GM19328 (cell line): ENCODE measurements around the gene KNG1.
"Not testable (repeated sequence)": the region's sequence is repeated elsewhere in the genome, so short reads cannot be mapped to it uniquely, and the experiment has no call there.

Source experiments
- ATAC-seq: cut with Tn5 transposase; IDR thresholded peaks from one replicate; pipeline ENCODE4 v1.9.1; 2021; ENCODE audit warnings: mild to moderate bottlenecking, moderate library complexity; ENCODE audit not compliant: unreplicated experiment

Gene KNG1

DNA sequence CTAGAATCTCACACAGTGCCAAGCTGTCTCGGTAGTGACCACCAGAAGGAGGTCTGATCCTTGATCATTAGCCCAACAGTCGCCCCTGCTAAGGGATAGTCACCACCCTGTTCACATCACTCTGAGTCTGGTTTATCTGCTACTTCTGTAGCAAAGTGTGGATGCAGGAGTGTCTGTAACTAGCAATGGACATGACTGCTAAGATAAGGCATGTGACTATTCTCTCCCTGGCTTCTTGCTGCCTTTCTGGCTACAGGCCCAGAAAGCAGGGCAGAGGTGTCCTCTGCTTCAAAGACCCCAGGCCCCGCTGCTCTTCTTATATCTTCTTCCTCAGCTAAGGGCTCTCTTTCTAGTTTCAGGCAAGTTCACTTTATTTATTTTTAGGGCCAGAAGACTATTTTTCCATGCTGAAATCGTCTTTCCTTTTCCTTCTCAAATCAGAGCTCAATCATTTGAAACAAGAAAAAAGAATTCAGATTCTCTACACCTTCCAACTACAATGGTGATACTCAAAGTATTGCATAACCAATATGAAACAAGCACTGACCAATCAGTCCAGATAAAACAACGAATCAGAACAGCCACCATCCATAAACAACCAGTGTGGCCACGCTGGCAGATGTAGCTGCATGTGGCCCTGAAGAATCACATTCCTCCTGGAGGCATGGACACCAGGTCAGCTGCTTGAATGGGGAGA lies 8.0 kb upstream of the KNG1 start:
- ATAC-seq: no peak

DNA sequence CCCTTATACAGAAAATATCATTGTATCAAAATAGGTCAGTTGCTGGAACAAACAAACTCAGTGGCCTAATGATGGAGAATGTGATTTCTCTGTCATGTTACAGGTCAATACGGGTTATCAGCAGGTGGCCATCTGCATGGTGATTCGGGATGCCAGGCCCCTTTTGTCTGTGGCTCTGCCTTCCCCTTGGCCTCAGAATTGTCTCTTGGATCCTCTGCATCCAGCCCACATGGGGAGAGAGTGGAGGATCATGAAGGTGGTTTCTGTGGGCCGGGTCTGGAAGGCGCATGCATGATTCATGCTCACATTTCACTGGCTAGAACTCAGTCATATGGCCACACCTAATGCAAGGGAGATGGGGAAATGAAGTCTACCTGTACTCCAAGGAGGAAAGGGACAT lies 6.5 kb upstream of the KNG1 start:
- ATAC-seq: not testable (repeated sequence)

DNA sequence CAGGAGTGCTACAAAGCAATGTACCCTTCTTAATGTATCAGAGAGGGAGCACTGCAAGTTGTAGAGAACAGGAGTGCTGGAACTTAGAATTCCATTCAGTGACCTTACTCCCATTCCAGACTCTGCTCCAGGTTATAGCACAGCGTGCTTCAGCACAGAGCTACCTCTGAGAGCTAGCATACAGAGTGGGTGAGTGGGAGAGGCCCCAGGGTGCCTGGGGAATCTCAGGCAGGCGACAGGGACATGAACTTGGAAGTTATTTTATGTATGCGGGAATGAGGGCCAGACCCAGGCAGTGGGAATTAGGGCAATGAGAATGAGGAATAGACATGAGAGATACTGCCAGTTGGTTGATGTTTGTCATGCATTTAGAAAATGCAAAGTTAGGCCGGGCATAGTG lies 3.7 kb upstream of the KNG1 start:
- ATAC-seq: no peak

DNA sequence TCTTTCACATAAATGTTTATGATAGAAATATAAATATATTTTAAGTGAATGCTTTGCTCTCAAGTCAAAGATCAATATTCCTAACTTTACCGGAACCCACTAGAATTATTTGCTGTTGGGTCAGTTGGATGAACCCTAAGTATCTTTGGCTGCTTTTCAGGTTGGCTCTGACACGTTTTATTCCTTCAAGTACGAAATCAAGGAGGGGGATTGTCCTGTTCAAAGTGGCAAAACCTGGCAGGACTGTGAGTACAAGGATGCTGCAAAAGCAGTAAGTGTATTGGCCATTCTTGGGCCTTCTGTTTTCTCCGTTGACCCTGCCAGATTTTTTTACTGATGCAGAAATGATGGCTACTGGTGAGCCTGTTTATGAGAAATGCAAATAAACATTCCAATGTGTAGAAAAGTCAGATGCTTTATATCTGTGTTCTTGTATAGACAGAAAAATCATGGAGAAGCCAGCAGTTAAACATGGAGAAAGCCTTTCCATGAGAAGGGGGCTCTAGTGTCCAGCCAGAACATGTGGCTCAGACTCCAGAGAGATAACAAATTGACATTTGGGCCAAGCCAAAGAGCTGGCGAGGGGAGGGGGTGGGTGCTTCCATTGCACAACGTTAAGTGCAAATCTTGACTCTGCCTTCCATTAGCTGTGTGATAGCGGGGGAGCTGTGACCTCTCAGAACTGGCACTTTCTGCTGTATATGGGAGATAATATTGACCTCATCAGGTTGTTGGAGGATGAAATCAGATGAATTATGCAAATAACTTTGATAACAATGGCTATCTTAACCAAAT lies 3.0 kb downstream of the KNG1 start:
- ATAC-seq: no peak

DNA sequence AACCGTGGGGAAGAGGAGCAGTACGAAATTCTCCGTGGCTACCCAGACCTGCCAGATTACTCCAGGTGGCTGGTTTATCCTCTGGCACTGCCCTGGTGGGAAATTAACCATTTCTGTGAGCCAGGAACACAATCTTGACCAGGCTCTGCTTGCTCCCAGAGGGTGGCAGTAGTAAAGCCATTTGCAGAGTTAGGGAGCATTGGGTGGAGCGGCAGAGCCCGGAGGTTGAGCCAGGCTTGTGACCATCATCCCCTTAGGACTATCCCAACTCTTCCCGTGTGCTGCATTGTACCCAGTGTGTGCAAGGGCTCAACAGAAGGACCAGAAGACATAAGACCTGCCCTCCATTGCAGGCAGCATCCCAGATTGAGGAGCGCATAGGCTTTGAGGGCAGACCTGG lies 5.3 kb downstream of the KNG1 start:
- no peak for ATAC-seq

DNA sequence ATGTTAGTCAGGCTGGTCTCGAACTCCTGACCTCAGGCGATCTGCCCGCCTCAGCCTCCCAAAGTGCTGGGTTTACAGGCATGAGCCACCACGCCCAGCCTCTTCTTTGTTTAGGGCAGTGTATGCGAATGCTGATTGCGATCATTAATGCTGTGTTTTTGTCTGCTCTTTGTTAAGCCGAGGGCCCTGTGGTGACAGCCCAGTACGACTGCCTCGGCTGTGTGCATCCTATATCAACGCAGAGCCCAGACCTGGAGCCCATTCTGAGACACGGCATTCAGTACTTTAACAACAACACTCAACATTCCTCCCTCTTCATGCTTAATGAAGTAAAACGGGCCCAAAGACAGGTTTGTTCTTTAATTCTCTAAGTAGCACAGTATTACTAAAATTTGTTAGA lies 7.8 kb downstream of the KNG1 start:
- ATAC-seq: no peak

DNA sequence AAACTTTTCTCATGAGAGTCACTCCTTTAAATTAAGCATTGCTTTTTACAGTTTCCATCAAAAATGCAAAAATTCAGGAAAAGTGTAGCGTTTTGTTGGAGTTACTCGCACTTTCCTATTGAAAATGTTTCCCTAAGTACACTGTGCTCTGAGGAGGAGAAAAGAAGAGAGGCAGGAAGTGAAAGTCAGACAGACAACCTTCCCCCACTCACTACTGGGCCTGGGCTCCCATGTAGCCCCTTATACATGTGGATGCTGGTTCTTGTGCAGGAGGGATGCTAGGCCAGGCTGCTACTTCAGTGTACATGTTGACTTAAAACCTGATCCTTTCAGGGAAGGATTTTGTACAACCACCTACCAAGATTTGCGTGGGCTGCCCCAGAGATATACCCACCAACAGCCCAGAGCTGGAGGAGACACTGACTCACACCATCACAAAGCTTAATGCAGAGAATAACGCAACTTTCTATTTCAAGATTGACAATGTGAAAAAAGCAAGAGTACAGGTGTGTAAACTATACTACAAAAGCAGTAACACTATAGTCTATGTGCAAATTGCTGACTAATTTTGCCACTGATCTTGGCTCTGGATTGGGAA lies 15.1 kb downstream of the KNG1 start:
- ATAC-seq: no peak

DNA sequence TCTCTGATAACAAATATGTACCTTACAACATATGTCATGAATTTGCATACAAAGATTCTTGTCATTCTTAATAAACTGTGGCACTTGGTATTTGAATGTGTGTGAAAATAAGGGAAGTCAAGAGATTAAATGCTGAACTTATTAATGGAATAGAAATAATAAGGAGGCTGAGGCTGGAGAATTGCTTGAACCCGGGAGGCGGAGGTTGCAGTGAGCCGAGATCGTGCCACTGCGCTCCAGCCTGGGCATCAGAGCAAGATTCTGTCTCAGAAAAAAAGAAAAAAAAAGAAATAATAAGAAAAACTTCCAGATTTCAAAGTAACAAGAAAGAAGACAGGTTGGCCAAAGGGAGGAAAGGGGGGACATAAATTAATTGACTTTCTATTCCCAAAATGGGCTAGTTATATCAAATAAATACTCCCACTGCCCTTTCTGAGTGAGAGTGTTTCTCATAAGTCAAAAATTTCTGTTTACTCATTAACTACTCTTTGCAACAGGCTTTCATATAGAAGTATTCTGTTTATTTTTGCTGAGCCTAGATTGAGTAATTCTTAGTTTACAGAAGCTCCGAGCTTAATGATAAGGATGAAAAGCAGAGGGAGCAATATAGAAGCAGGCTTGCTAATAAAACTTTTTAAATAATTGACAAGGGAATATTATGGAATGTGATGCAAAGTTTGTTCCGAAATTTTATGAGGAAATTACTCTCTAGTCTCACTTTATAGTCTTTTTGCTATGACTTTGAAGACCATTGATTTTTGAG lies 25.6 kb downstream of the KNG1 start:
- no peak for ATAC-seq

DNA sequence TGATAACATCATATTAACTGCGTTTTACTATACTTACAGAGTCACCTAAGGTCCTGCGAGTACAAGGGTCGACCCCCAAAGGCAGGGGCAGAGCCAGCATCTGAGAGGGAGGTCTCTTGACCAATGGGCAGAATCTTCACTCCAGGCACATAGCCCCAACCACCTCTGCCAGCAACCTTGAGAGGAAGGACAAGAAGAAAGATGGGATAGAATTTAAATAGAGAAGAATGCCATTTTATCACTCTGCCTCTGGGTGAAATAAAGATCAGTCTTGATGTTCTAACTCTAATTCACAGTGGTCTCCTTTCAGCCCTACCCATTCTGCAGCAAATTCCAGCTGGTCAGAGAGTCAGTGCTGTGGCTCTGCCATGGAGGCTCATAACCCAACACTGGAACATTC lies 26.5 kb downstream of the KNG1 start:
- no peak for ATAC-seq

DNA sequence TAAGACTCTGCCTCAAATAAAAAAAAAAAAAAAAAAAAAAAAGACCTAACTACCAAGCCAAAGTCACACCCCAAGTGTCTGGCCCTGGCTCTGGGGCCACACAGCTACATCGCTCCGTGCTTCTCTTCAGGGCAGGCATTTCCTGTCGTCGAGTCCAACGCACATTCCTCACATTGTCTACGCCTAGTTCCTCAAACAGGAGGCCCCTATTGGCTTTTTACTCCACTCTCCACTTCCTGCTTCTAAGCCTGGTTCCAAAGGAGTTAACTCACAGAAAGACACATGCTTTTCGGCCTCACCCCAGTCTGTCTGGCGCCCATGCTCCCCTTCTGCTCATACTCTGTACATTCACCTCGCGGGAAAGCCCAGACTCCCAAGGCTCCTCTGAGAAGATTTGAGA lies 28.8 kb downstream of the KNG1 start:
- ATAC-seq: no peak

DNA sequence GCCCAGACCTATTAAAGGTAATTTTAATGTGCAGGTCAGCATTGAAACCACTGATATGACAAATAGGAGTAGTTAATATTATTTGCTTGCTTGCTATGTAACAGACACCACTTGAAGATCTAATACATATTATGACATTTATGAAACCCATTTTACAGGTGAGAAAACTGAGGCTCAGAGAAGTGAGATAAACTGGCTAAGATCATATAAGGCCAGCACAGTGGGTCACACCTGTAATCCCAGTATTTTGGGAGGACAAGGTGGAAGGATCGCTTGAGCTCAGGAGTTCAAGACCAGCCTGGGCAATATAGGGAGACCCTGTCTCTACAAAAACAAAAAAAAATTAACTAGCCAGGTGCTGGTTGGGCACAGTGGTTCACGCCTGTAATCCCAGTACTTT lies 33.2 kb downstream of the KNG1 start:
- ATAC-seq: no peak

DNA sequence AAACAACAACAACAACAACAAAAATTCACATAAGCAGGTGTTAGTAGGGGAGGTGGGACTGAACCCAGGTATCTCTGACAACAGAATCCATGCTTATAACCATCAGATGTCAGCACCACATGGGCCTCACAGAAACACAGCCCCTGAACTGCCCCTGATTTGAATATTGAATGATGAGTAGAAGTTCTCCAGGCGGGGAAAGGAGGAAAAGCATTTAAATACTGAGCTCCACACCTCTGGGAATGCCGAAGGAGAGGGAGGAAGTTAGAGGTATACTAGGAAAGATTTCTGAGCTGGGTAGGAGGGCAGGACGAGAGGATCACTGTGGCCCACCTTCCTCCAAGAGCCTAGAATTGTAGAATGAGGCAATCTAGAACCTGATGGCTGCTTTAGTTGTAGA lies 34.3 kb downstream of the KNG1 start:
- ATAC-seq: no peak

DNA sequence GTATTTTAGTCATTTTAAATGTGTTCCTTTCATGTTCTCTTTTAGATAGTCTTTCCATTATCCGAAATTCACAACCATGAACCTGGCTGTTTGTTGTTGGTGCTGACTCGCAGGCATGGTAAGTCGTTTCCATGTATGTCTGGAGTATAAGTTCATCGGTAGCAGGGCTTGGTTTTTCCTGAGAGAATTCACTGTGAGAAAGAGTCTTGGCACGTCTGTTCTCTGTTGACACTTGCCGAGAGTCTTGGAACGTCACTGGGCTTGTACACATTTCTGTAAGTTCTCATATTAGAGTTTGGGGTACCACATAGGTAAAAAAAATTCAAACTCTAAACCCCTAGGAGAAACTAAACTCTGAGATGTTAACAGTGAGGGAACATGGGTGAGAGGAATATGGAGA lies 36.8 kb downstream of the KNG1 start:
- ATAC-seq: no peak

DNA sequence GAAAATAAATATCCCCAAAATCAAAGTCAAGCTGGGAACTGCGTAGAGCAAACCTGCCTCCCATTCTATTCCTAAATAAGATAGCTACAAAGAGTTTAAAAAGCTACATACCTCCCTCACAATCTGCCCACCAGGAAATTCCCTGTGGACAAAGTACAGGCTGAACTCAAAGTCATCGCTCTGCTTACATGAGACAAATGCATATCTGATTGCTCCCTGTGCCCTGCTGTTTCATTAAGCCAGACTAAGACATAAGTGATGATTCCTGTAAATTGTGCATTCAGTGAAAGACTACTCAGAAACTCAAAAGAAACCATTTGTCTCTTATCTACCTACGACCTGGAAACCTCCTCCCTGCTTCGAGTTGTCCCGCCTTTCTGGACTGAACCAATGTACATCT lies 37.7 kb downstream of the KNG1 start:
- ATAC-seq: no peak

DNA sequence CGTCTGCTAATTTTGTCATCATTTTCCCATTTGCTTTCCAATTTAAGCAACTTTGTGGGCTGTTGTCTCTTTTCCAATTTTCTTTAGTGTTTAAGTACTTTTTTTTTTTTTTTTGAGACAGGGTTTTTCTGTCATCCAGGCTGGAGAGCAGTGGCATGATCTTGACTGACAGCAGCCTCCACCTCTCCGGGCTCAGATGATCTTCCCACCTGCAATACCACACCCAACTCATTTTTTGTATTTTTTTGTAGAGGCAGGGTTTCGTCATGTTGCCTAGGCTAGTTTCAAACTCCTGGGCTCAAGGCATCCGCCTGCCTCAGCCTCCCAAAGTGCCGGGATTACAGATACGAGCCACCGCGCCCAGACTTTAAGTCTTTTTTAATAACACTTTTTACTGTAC lies 40.1 kb downstream of the KNG1 start:
- ATAC-seq: no peak

DNA sequence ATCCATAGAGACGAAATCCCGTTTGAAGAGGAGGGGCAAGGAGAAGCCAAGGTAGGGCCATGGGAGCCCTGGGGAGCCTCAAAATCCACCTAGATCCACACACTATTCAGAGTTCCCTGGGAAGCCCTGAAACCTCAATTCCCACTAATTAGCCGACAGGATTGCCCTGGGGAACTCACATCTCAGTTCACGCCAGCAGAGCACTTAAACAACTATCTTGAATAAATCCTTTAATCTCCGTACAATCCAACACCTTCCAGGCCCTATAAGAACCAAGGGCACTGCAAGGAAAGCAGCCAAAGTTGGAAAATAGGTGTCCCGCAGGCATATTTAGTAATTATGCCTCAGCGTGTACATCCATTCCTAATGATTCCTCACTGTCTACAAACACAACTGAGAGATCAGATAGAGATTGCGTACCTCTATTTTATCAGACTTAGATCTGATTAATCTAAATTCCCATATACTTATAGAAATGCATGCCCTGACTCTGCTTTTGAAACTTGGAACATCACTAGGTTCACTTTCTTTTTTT lies 40.6 kb downstream of the KNG1 start:
- no peak for ATAC-seq

DNA sequence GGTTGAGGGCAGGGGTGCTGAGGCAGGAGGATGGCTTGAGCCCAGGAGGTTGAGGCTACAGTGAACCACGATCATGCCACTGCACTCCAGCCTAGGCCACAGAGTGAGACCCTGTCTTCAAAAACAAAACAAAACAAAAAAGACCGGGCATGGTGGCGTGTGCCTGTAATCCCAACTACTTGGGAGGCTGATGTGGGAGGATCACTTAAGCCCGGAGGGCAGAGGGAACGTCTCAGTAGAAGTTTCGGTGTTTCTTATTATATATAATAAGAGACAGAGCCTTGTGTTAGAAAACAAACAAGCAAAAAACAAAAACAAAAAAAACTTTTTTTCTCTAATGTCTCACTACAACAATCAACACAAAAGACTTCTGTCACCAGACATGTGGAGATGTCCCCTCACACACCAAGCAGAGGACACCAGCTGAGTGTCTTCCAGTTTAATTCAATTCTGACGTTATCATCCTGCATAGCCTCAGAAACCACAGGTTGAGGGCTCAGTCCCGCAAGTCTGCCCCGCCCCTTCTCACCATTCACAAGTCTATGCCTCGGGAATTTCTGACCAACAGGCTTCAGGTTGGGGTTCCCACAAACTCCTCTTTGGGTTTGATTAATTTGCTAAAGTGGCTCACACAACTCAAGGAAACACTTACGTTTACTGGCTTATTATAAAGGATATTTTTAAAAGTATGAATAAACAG lies 42.2 kb downstream of the KNG1 start:
- ATAC-seq: no peak

DNA sequence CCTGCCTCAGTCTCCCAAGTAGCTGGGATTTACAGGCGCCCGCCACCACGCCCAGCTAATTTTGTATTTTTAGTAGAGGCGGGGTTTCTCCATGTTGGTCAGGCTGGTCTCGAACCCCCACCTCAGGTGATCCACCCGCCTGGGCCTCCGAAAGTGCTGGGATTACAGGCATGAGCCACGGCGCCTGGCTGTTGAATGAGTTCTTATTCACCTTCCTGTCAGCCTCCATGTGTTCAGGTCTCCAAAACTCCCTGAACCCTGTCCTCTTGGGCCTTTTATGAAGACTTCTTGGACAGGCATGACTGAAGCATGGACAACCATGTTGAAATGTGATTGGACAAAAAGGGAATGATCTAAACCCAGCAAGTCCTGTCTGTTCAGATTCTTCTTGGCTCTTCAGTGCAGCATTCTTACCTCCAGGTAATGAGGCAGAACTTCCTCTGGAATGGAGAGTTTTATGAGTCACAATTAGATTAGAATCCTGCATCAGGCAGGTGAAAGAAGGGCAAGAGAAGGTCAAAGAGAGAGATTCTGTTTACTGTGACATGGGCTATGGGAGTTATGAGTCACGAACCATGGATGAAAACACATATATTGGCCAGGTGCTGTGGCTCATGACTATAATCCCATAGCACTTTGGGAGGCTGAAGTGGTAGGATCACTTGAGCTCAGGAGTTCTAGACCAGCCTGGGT lies 43.1 kb downstream of the KNG1 start:
- no peak for ATAC-seq

DNA sequence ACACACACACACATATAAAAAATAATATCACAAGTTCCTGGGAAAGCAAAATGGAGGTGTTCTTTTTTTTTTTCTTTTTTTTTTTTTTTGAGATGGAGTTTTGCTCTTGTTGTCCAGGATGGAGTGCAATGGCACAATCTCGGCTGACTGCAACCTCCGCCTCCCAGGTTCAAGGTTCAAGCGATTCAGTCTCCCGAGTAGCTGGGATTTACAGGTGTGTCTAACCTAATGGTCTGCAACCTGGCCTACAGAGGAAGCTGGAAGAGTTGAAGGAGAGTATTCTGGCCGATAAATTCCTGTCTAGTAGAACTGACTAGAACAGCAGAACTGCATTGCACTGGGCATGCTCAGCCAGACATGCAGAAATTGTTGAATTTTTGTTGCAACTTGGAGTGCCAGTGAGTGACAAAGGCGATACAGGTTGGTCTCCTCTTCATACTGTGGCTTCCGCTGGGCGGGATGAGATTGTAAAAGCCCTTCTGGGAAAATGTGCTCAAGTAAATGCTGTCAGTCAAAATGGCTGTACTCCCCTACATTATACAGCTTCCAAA lies 43.8 kb downstream of the KNG1 start:
- ATAC-seq: no peak

DNA sequence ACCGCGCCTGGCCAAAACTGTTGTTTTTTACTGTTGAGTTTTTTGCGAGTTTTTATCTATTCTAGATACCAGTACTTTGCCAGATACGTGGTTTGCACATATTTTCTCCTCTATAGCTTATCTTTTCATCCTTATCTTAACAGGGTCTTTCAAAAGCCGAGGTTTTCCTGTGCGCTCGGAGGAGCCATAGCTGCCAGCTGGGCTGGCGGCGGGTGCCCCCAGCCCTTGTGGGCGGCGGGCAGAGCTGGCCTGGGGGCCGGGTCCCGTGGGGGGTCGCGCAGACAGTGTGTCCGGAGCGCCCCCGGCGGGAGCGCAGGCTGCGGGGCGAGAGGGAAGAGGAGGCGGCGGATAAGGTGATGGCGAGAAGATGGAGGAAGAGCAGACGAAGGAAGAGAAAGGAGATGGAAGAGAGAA lies 55.1 kb downstream of the KNG1 start:
- ATAC-seq: peak; percentile 17
